ES-I3 (cell line): Measurements from ENCODE around the gene PTGER1.
"Not testable (repeated sequence)": the region's sequence is repeated elsewhere in the genome, so short reads cannot be mapped to it uniquely, and the experiment has no call there.

Experiments used
- H3K36me3 ChIP-seq: 2 replicates; pipeline ENCODE4 v1.6.1; 2013; ENCODE audit warnings: mild to moderate bottlenecking, low read length, control low read depth, moderate library complexity; ENCODE audit not compliant: insufficient read depth
- H3K4me1 ChIP-seq: 2 replicates; pipeline ENCODE4 v1.6.1; 2013; ENCODE audit warnings: mild to moderate bottlenecking, control low read depth, low read length; ENCODE audit not compliant: insufficient read depth
- H3K9ac ChIP-seq: 2 replicates; pipeline ENCODE4 v1.6.1; 2013; ENCODE audit warnings: low read depth, mild to moderate bottlenecking, low read length, moderate library complexity
- H3K9me3 ChIP-seq: 2 replicates; pipeline ENCODE4 v1.6.1; 2013; ENCODE audit warnings: mild to moderate bottlenecking, low read length, moderate library complexity; ENCODE audit not compliant: control insufficient read depth, insufficient read depth

The PTGER1 gene

DNA sequence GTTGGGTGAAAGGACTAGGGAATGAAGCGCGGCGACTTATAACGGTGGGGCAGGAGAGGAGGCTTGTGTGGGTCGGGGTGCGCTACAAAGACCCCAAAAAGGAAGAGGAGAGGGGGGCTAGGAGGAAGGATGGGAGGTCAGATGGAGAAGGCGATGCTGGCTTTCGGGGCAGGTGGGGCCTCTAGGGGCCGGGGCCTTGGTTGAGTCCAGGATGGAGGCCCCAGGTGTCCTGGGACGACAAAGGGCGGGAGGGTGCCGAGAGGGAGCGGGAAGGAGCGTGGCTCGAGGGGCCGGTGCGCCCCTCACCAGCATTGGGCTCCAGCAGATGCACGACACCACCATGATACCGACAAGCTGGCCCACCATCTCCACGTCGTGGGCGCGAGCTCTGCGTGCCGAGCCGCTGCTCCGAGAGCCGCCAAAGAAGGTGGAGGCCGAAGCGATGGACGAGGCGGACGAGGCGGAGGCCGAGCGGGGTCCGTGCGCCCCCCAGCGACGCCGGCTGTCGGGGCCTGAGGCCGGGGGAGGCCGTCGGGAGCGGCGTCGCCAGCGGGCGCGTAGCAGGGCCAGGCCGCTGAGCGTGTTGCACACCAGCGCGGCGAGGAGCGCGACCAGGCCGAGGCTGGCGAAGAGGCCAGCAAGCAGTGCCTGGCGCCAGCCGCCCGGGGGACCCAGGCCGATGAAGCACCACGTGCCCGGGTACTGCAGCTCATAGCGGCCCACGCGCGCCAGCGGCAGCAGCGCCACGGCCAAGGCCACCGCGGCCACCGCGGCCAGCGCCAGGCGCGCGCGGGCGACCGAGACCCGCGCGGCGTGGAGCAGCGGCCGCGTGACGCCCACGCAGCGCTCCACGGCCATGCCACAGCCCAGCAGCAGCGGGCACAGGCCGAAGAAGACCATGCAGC lies 1.8 kb downstream of the PTGER1 start:
- Histone ChIP-seq H3K9ac (peak overlapping the region; percentile 71; the same call in 1 of the 2 replicates), H3K4me1 (peaks cover 16% of the 10 kb centered on the region), H3K9me3 (no peaks in the 10 kb centered on the region), H3K36me3 (0 out of 2 replicates have a peak, but pooled peaks cover under 1% of the 10 kb centered on the region)

GRCh38 chr19:14472202-14472938 lies 2.8 kb downstream of the PTGER1 start:
- peaks cover 16% of the 10 kb centered on the region for H3K4me1 ChIP-seq
- no peaks in the 10 kb centered on the region for H3K9me3 ChIP-seq
- H3K9ac ChIP-seq, result peak overlapping the region; percentile 71
- H3K36me3 ChIP-seq, result no peaks in the 10 kb centered on the region

DNA sequence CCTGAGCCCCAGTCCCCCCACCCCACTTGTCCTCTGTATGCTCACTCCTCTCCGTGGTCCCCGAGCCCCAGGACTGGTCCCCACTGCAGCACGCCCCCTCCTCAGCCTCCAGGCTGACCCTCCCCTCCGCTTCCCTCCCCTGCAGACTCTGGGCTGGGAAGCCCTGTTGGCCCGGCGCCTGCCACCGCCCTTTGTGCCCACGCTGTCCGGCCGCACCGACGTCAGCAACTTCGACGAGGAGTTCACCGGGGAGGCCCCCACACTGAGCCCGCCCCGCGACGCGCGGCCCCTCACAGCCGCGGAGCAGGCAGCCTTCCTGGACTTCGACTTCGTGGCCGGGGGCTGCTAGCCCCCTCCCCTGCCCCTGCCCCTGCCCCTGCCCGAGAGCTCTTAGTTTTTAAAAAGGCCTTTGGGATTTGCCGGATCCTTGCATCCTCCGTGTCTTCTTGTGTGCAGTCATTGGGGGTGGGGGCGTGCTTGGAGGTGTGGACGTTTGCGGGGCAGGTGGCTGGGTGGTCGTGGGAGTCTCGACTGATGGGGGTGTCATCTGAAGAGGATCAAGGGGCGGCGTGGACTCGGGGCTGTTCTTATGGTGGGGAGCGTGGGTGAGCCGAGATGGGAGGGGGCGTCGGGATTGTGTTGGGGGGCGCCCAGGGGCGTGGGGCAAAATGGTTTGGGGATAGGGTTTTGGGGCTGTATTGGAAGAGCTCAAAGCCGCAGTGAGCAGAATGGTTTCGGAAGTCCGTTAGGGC lies 3.5 kb downstream of the PTGER1 start:
- Histone ChIP-seq H3K9ac (no peak overlapping the region; the same call in 1 of the 2 replicates), H3K9me3 (no peaks in the 10 kb centered on the region), H3K4me1 (peaks cover 16% of the 10 kb centered on the region), H3K36me3 (no peaks in the 10 kb centered on the region)

GRCh38 chr19:14470031-14470876 lies 4.9 kb downstream of the PTGER1 start:
- Histone ChIP-seq H3K9ac (no peak overlapping the region), H3K36me3 (no peaks in the 10 kb centered on the region), H3K4me1 (peaks cover 5% of the 10 kb centered on the region; the same call in 1 of the 2 replicates), H3K9me3 (no peaks in the 10 kb centered on the region)

GRCh38 chr19:14467816-14468215 lies 7.3 kb downstream of the PTGER1 start:
- H3K4me1 ChIP-seq, result no peaks in the 10 kb centered on the region; the same call in 1 of the 2 replicates
- no peaks in the 10 kb centered on the region for H3K9me3 ChIP-seq
- no peaks in the 10 kb centered on the region for H3K36me3 ChIP-seq
- H3K9ac ChIP-seq, result no peak overlapping the region

- Histone ChIP-seq H3K9ac (no peak overlapping the region), H3K9me3 (no peaks in the 10 kb centered on the region), H3K4me1 (no peaks in the 10 kb centered on the region), H3K36me3 (no peaks in the 10 kb centered on the region)
These were observed 7.8 kb downstream of the PTGER1 start for GRCh38 chr19:14467391-14467790.

GRCh38 chr19:14463747-14464146 lies 11.4 kb downstream of the PTGER1 start:
- no peaks in the 10 kb centered on the region; the same call in 1 of the 2 replicates for H3K36me3 ChIP-seq
- no peaks in the 10 kb centered on the region for H3K4me1 ChIP-seq
- H3K9ac ChIP-seq, result no peak overlapping the region
- H3K9me3 ChIP-seq, result no peaks in the 10 kb centered on the region

- not testable (repeated sequence) for H3K9ac ChIP-seq, H3K4me1 ChIP-seq, H3K36me3 ChIP-seq, H3K9me3 ChIP-seq
These were observed 12.8 kb downstream of the PTGER1 start for GRCh38 chr19:14462401-14462800.

- Histone ChIP-seq H3K9me3 (no peaks in the 10 kb centered on the region), H3K4me1 (no peaks in the 10 kb centered on the region), H3K9ac (no peak overlapping the region), H3K36me3 (no peaks in the 10 kb centered on the region; the same call in 1 of the 2 replicates)
These were observed 14.2 kb downstream of the PTGER1 start for GRCh38 chr19:14460935-14461334.

GRCh38 chr19:14459703-14460102 lies 15.5 kb downstream of the PTGER1 start:
- no peaks in the 10 kb centered on the region for H3K9me3 ChIP-seq
- no peaks in the 10 kb centered on the region for H3K4me1 ChIP-seq
- no peaks in the 10 kb centered on the region; the same call in 1 of the 2 replicates for H3K36me3 ChIP-seq
- no peak overlapping the region for H3K9ac ChIP-seq

GRCh38 chr19:14452303-14452702 lies 22.9 kb downstream of the PTGER1 start:
- not testable (repeated sequence) for H3K9me3 ChIP-seq, H3K4me1 ChIP-seq, H3K36me3 ChIP-seq, H3K9ac ChIP-seq

GRCh38 chr19:14450876-14451275 lies 24.3 kb downstream of the PTGER1 start:
- peaks cover 10% of the 10 kb centered on the region for H3K36me3 ChIP-seq

GRCh38 chr19:14450168-14450874 lies 24.8 kb downstream of the PTGER1 start:
- H3K4me1 ChIP-seq, result no peaks in the 10 kb centered on the region; the same call in 1 of the 2 replicates
- no peak overlapping the region for H3K9ac ChIP-seq
- peaks cover 10% of the 10 kb centered on the region for H3K36me3 ChIP-seq
- no peaks in the 10 kb centered on the region for H3K9me3 ChIP-seq

More at GRCh38 chr19:14450876-14451275, 24.3 kb downstream of the PTGER1 start:
- Histone ChIP-seq H3K9ac (no peak overlapping the region), H3K9me3 (no peaks in the 10 kb centered on the region), H3K4me1 (no peaks in the 10 kb centered on the region; the same call in 1 of the 2 replicates)
